Mesothelial cell of epicardium (in vitro differentiated cells): ENCODE data around the gene ZNF787. TPM values are rescaled to one million over a fixed set of nuclear protein-coding genes. Genes with fewer than 3 reads are reported as not detected.
"Not testable (repeated sequence)": the region's sequence is repeated elsewhere in the genome, so short reads cannot be mapped to it uniquely, and the experiment has no call there.

Source experiments
- DNase-seq, 2 experiments: peaks; one replicate each; pipeline ENCODE4 v3.0.0; 2021; ENCODE audit warnings: low spot score in 2 of 2; ENCODE audit not compliant: unreplicated experiment in 2 of 2
- H3K27ac Mint-ChIP-seq: 2 replicates; pipeline ENCODE4 v1.8.0; 2021; ENCODE audit warnings: mixed read lengths
- H3K27me3 Mint-ChIP-seq: 2 replicates; pipeline ENCODE4 v1.8.0; 2021; ENCODE audit warnings: low read depth, mixed read lengths
- H3K36me3 Mint-ChIP-seq: 2 replicates; pipeline ENCODE4 v1.8.0; 2021; ENCODE audit warnings: mixed read lengths
- H3K4me1 Mint-ChIP-seq: 2 replicates; pipeline ENCODE4 v1.8.0; 2021; ENCODE audit warnings: mixed read lengths
- H3K4me3 Mint-ChIP-seq: 2 replicates; pipeline ENCODE4 v1.8.0; 2021; ENCODE audit warnings: mild to moderate bottlenecking, moderate library complexity, mixed read lengths
- H3K9me3 Mint-ChIP-seq: 2 replicates; pipeline ENCODE4 v1.8.0; 2021; ENCODE audit warnings: mixed read lengths
- total RNA-seq: library from RNA; stranded (reverse); gene quantifications from 3 replicates; pipeline ENCODE4 v1.2.1, GENCODE V29; 2021
- TF ChIP-seq, protein P1 (sequence below): fragments of 200-600 bp; sonication (generic); IDR thresholded peaks from one replicate; pipeline ENCODE4 v1.5.0; 2021; ENCODE audit warnings: antibody characterized with exemption; ENCODE audit not compliant: unreplicated experiment

The ZNF787 gene
- total RNA-seq, 1 donor from 2014 or later, result 35.5 TPM

DNA sequence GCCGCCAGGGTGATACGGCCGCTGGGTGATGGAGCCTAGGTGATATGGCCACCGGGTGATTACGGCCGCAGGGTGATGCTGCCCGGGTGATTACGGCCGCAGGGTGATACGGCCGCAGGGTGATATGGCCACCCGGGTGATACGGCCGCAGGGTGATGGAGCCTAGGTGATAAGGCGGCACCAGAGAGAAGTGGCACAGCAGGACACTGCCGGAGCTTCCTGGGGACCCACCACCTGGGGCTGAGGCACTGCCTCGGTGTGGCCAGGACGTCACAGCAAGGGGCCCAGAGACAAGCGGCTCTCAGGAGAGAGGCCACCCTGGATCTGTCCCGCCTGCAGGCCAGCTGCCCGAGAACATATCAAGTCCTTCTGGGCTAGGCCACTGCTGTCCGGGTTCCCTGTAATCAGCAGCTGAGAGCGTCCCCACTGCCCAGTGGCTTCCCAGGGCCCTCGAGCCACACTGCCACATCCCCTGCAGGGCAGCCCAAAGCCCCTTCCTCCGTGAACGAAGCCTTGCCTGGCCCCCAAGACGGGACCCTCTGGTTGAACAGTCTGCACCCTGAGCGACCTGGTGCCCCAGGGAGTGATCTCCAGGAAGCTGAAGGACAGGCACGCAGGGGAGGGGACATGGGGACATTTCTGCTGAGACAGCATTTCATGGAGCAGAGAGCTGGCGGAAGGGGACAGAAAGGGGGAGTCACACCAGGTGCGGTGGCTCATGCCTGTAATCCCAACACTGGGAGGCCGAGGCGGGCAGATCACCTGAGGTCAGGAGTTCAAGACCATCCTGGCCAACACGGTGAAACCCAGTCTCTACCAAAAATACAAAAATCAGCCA is 22.1 kb downstream of the ZNF787 start:
- Mint-ChIP-seq H3K36me3 (peaks cover 22% of the 10 kb centered on the region), H3K27ac (no peak overlapping the region), H3K9me3 (peaks cover 8% of the 10 kb centered on the region), H3K27me3 (no peaks in the 10 kb centered on the region), H3K4me3 (no peak overlapping the region), H3K4me1 (no peaks in the 10 kb centered on the region)
- DNase-seq, result no peak
- TF ChIP-seq, protein P1, sequence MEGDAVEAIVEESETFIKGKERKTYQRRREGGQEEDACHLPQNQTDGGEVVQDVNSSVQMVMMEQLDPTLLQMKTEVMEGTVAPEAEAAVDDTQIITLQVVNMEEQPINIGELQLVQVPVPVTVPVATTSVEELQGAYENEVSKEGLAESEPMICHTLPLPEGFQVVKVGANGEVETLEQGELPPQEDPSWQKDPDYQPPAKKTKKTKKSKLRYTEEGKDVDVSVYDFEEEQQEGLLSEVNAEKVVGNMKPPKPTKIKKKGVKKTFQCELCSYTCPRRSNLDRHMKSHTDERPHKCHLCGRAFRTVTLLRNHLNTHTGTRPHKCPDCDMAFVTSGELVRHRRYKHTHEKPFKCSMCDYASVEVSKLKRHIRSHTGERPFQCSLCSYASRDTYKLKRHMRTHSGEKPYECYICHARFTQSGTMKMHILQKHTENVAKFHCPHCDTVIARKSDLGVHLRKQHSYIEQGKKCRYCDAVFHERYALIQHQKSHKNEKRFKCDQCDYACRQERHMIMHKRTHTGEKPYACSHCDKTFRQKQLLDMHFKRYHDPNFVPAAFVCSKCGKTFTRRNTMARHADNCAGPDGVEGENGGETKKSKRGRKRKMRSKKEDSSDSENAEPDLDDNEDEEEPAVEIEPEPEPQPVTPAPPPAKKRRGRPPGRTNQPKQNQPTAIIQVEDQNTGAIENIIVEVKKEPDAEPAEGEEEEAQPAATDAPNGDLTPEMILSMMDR, result no peak

DNA sequence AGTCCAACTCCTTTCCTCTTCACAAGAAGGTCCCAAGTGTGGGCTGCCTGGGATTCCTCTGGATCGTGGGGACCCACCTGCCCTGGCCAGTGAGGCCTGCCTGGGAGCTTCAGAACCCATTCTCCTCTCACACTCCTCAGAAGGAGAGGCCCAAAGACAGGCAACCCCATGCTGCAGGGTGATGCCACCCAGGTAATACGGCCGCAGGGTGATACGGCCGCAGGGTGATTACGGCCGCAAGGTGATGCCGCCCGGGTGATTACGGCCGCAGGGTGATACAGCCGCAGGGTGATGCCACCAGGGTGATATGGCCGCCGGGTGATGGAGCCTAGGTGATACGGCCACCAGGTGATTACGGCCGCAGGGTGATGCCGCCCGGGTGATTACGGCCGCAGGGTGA is 22.9 kb downstream of the ZNF787 start:
- not testable (repeated sequence) for DNase-seq, H3K4me1 Mint-ChIP-seq, H3K27ac Mint-ChIP-seq, H3K4me3 Mint-ChIP-seq, H3K27me3 Mint-ChIP-seq
- H3K36me3 Mint-ChIP-seq, result peaks cover 29% of the 10 kb centered on the region
- H3K9me3 Mint-ChIP-seq, result peaks cover 15% of the 10 kb centered on the region

DNA sequence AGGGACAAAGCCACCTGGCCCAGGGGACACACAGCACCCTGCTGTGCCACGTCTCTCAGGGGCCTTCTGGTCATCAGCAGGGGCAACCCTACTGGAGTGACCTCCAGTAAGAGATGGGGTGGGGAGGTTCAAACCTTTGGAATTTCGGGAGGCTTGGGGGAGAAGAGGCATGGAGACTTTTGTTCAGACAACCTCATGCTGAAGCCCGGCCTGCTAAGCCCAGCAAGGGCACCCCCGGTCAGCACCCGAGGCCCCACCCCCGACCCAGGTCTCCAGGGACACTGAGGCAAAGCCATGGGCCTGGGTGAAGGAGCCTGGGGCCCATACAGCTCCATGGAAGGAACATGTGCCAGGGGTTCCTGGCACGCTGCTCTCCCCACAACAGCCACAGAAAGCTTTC is 23.3 kb downstream of the ZNF787 start:
- DNase-seq, result no peak

DNA sequence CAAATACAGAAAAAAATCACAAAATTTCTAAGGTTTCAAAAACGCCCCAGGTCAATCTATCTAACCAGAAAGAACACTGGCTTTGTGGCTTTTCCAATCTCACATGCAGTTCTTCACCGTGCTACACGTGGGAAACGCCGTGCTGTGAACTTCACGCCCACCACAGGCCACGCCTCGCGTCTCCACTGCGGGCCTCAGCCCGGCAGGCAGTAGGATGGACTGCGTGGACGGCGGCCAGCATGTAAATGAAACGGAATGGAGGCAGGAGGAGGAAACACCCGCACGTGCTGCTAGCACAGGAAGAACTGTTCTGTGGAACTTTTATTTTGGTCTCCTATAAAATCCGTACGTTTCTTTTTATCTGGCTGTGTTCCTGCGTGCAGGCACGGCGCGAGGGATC is 23.8 kb downstream of the ZNF787 start:
- Mint-ChIP-seq H3K4me3 (no peak overlapping the region), H3K4me1 (no peaks in the 10 kb centered on the region), H3K27ac (no peak overlapping the region), H3K9me3 (peaks cover 23% of the 10 kb centered on the region), H3K36me3 (peaks cover 38% of the 10 kb centered on the region), H3K27me3 (no peaks in the 10 kb centered on the region)
- TF ChIP-seq, protein P1, result no peak
- DNase-seq, result no peak

More for the DNA sequence above, 23.3 kb downstream of the ZNF787 start:
- Mint-ChIP-seq H3K4me1 (no peaks in the 10 kb centered on the region), H3K27ac (no peak overlapping the region), H3K27me3 (no peaks in the 10 kb centered on the region), H3K4me3 (no peak overlapping the region), H3K36me3 (peaks cover 34% of the 10 kb centered on the region), H3K9me3 (peaks cover 19% of the 10 kb centered on the region)
- TF ChIP-seq, protein P1, result no peak

DNA sequence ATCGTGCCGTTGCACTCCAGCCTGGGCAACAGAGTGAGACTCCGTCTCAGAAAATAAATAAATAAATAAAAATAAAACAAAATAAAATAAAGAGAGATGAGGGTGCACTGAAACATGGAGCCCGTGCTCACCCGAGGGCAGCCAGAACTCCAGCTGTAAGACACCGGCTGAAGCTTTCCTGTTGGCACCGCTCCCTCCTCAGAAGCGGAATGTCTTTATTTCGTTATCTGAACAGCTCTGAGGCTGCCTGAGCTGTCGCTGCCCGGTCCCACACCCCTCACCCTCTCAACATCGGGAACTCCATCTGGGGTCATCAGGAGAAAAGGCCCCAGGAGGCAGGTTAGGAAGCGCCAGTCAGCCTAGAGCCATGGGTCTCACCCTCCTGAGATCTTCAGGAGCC is 24.4 kb downstream of the ZNF787 start:
- TF ChIP-seq, protein P1, result no peak
- peaks cover 23% of the 10 kb centered on the region for H3K9me3 Mint-ChIP-seq
- no peak for DNase-seq
- H3K27ac Mint-ChIP-seq, result no peak overlapping the region
- H3K4me1 Mint-ChIP-seq, result peaks cover under 1% of the 10 kb centered on the region
- no peaks in the 10 kb centered on the region for H3K27me3 Mint-ChIP-seq
- H3K36me3 Mint-ChIP-seq, result peaks cover 38% of the 10 kb centered on the region
- no peak overlapping the region for H3K4me3 Mint-ChIP-seq

DNA sequence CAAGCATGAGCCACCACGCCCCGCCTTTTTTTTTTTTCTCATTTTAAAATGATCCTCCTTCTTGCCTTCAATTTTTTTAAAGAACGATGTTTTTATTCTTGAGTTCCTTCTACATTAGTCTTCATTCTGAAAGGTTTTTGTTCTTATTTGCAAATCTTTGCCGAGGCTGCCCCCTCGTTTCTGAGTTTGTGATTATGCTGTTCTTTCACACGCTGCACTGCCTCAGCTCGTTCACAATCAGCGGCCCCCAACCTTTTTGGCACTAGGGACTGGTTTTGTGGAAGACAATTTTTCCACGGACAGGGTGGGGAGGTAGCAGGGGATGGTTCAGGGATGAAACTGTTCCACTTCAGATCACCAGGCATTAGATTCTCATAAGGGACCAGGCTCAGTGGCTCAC is 26.6 kb downstream of the ZNF787 start:
- TF ChIP-seq, protein P1, result no peak
- Mint-ChIP-seq H3K4me1 (peaks cover 13% of the 10 kb centered on the region), H3K9me3 (peaks cover 23% of the 10 kb centered on the region), H3K27me3 (no peaks in the 10 kb centered on the region), H3K36me3 (peaks cover 40% of the 10 kb centered on the region), H3K4me3 (no peak overlapping the region), H3K27ac (no peak overlapping the region)
- DNase-seq, result no peak
